Smooth muscle cell (in vitro differentiated cells): ENCODE results near the gene YWHAH. TPM values are rescaled to one million over a fixed set of nuclear protein-coding genes. Genes with fewer than 3 reads are reported as not detected.

Experiments used
- DNase-seq: peaks from one replicate; lab custom pipeline; 2025; ENCODE audit not compliant: unreplicated experiment; lab: John Stamatoyannopoulos, UW
- H2AFZ ChIP-seq: fragments of 200-600 bp; sonication (generic); 2 replicates; pipeline ENCODE4 v1.6.0; 2016; ENCODE audit warnings: antibody characterized with exemption, low read depth, mild to moderate bottlenecking
- H3F3A ChIP-seq: fragments of 200-600 bp; sonication (generic); 2 replicates; pipeline ENCODE4 v1.6.0; 2017; ENCODE audit warnings: antibody characterized with exemption, low read depth
- H3K27ac ChIP-seq: fragments of 200-600 bp; sonication (generic); 2 replicates; pipeline ENCODE4 v1.5.1; 2016; ENCODE audit warnings: low read depth, mild to moderate bottlenecking
- H3K27me3 ChIP-seq: fragments of 200-600 bp; sonication (generic); 2 replicates; pipeline ENCODE4 v1.6.1; 2016; ENCODE audit warnings: low read depth, mild to moderate bottlenecking
- H3K36me3 ChIP-seq: fragments of 200-600 bp; sonication (generic); 2 replicates; pipeline ENCODE4 v1.5.1; 2016; ENCODE audit warnings: low read depth
- H3K4me1 ChIP-seq: fragments of 200-600 bp; sonication (generic); 2 replicates; pipeline ENCODE4 v1.5.1; 2016; ENCODE audit warnings: low read depth
- H3K4me2 ChIP-seq: fragments of 200-600 bp; sonication (generic); 2 replicates; pipeline ENCODE4 v1.6.0; 2016; ENCODE audit warnings: mild to moderate bottlenecking
- H3K4me3 ChIP-seq: fragments of 200-600 bp; sonication (generic); 2 replicates; pipeline ENCODE4 v1.5.1; 2016; ENCODE audit warnings: mild to moderate bottlenecking
- H3K79me2 ChIP-seq: fragments of 200-600 bp; sonication (generic); 2 replicates; pipeline ENCODE4 v1.6.0; 2016; ENCODE audit warnings: low read depth, mild to moderate bottlenecking
- H3K9ac ChIP-seq: fragments of 200-600 bp; sonication (generic); 2 replicates; pipeline ENCODE4 v1.6.0; 2016; ENCODE audit warnings: low read depth
- H3K9me3 ChIP-seq: fragments of 200-600 bp; sonication (generic); replicated peaks from 2 replicates; pipeline ENCODE4 v1.5.1; 2016; ENCODE audit warnings: low read depth
- H4K20me1 ChIP-seq: fragments of 200-600 bp; sonication (generic); 2 replicates; pipeline ENCODE4 v1.6.0; 2016; ENCODE audit warnings: low read depth
- WGBS: methylation state at CpG from one replicate; pipeline ENCODE4 v1.1.7; 2016; ENCODE audit warnings: low lambda C conversion rate; 5-methylcytosine and 5-hydroxymethylcytosine counted together
- polyA plus RNA-seq: library from polyadenylated mRNA; unstranded; fragments of >200 nt; fragmentation: Nextera tagmentation; extraction: Ambion mirVana; gene quantifications from 2 replicates; pipeline ENCODE4 v1.2.1, GENCODE V29; 2016
- total RNA-seq: library from RNA; depleted of rRNA; stranded (reverse); fragments of >200 nt; gene quantifications from 2 replicates; pipeline ENCODE4 v1.2.3, GENCODE V29; 2014
- TF ChIP-seq, protein P1 (sequence below): fragments of 200-600 bp; sonication (generic); IDR thresholded peaks from 2 replicates; pipeline ENCODE4 v1.5.1; 2017; ENCODE audit warnings: borderline replicate concordance, mild to moderate bottlenecking, antibody characterized with exemption; ENCODE audit not compliant: insufficient read depth, poor library complexity, severe bottlenecking

YWHAH gene
- total and polyA plus RNA-seq, 2 experiments from 2014 or later = 74.4 to 101 TPM

GRCh38 chr22:31957970-31958594, 13.7 kb downstream of the YWHAH start:
- H3F3A ChIP-seq = no peaks in the 10 kb centered on the region
- WGBS = 95% methylated on average over 9 of the region's 9 CpGs
- no peak overlapping the region for H3K4me2 ChIP-seq
- H3K27ac ChIP-seq = no peak overlapping the region
- H2AFZ ChIP-seq = no peak overlapping the region
- H3K79me2 ChIP-seq = peaks cover 28% of the 10 kb centered on the region
- no peak overlapping the region for H3K4me3 ChIP-seq
- H4K20me1 ChIP-seq = peaks cover 45% of the 10 kb centered on the region
- H3K4me1 ChIP-seq = peaks cover 5% of the 10 kb centered on the region
- H3K36me3 ChIP-seq = peaks cover 8% of the 10 kb centered on the region
- H3K9me3 ChIP-seq = no peaks in the 10 kb centered on the region
- no peaks in the 10 kb centered on the region for H3K27me3 ChIP-seq
- TF ChIP-seq, protein P1, sequence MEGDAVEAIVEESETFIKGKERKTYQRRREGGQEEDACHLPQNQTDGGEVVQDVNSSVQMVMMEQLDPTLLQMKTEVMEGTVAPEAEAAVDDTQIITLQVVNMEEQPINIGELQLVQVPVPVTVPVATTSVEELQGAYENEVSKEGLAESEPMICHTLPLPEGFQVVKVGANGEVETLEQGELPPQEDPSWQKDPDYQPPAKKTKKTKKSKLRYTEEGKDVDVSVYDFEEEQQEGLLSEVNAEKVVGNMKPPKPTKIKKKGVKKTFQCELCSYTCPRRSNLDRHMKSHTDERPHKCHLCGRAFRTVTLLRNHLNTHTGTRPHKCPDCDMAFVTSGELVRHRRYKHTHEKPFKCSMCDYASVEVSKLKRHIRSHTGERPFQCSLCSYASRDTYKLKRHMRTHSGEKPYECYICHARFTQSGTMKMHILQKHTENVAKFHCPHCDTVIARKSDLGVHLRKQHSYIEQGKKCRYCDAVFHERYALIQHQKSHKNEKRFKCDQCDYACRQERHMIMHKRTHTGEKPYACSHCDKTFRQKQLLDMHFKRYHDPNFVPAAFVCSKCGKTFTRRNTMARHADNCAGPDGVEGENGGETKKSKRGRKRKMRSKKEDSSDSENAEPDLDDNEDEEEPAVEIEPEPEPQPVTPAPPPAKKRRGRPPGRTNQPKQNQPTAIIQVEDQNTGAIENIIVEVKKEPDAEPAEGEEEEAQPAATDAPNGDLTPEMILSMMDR = no peak
- no peak overlapping the region for H3K9ac ChIP-seq
- DNase-seq = no peak

- no peak for DNase-seq
- H3K4me3 ChIP-seq = no peak overlapping the region
- WGBS = 97% methylated on average over 12 of the region's 12 CpGs
Measured at GRCh38 chr22:31958625-31959239, 14.4 kb downstream of the YWHAH start.

GRCh38 chr22:31960767-31961166, 16.4 kb downstream of the YWHAH start:
- no peaks in the 10 kb centered on the region for H3K27me3 ChIP-seq
- H3K79me2 ChIP-seq = peaks cover 6% of the 10 kb centered on the region
- H3F3A ChIP-seq = no peaks in the 10 kb centered on the region
- H4K20me1 ChIP-seq = peaks cover 18% of the 10 kb centered on the region
- TF ChIP-seq, protein P1 = no peak
- peaks cover 8% of the 10 kb centered on the region for H3K36me3 ChIP-seq
- DNase-seq = no peak
- no peak overlapping the region for H2AFZ ChIP-seq
- H3K4me2 ChIP-seq = no peak overlapping the region
- H3K9me3 ChIP-seq = no peaks in the 10 kb centered on the region
- H3K9ac ChIP-seq = no peak overlapping the region
- no peak overlapping the region for H3K4me3 ChIP-seq
- H3K27ac ChIP-seq = no peak overlapping the region
- peaks cover 3% of the 10 kb centered on the region for H3K4me1 ChIP-seq
- WGBS = 23% methylated on average over 5 of the region's 5 CpGs

More at GRCh38 chr22:31958625-31959239, 14.4 kb downstream of the YWHAH start:
- Histone ChIP-seq H3K4me2 (no peak overlapping the region), H3K4me1 (peaks cover 3% of the 10 kb centered on the region), H2AFZ (no peak overlapping the region), H3K9ac (no peak overlapping the region), H3F3A (no peaks in the 10 kb centered on the region), H3K27ac (no peak overlapping the region), H3K9me3 (no peaks in the 10 kb centered on the region), H4K20me1 (peaks cover 39% of the 10 kb centered on the region), H3K79me2 (peaks cover 22% of the 10 kb centered on the region), H3K27me3 (no peaks in the 10 kb centered on the region), H3K36me3 (peaks cover 8% of the 10 kb centered on the region)
- TF ChIP-seq, protein P1 = no peak
